H1 (cell line): Measurements from ENCODE around the gene GOLGA7B. TPM values are rescaled to one million over a fixed set of nuclear protein-coding genes. Genes with fewer than 3 reads are reported as not detected.

Source experiments
- CHD2 ChIP-seq: IDR thresholded peaks from 2 replicates; pipeline ENCODE4 v1.6.1; 2012; ENCODE audit warnings: low read length, improper control_type of control experiment
- CTCF ChIP-seq, 3 experiments: IDR thresholded peaks; 1 replicate in 2 of 3; 2 replicates in 1 of 3; pipeline versions ENCODE4 v1.5.1 to v1.6.1; 2011; ENCODE audit warnings: low read length in 3 of 3, mild to moderate bottlenecking in 3 of 3, inconsistent platforms in 2 of 3, low read depth in 1 of 3, moderate library complexity in 1 of 3; ENCODE audit not compliant: insufficient read depth in 1 of 3; ENCODE audit errors: control extremely low read depth in 1 of 3
- GTF2F1 ChIP-seq: IDR thresholded peaks from 2 replicates; pipeline ENCODE4 v1.6.1; 2012; ENCODE audit warnings: low read depth, low read length, improper control_type of control experiment, borderline replicate concordance
- SP2 ChIP-seq: IDR thresholded peaks from 2 replicates; pipeline ENCODE4 v1.6.1; 2012; ENCODE audit warnings: mild to moderate bottlenecking, low read length, inconsistent platforms
- polyA plus RNA-seq, 7 experiments: library from polyadenylated mRNA; depleted of rRNA in 3 of 7; stranded (reverse) in 5 of 7; unstranded in 2 of 7; fragments of >200 nt in 5 of 7; fragments of 200-250 nt in 2 of 7; gene quantifications; 1 replicate in 5 of 7; 2 replicates in 1 of 7; 4 replicates in 1 of 7; pipeline versions ENCODE4 v1.2.1 to v1.2.3, GENCODE V29; 2011 to 2013; ENCODE audit warnings: missing spikeins in 2 of 7, mixed read lengths in 2 of 7
- total RNA-seq: library from RNA; stranded (reverse); fragmentation: NEBNext Ultra II Directional; extraction: Animal tissue kit (Norgen Biotek cat#: 25700); gene quantifications from 2 replicates; pipeline ENCODE4 v1.2.1, GENCODE V29; 2021

Gene GOLGA7B
- total and polyA plus RNA-seq, 2 of the 8 experiments (the other 6 are each of a cell fraction or from before 2014, with no cell fraction given): 0.04 to 0.14 TPM

GRCh38 chr10:97844678-97845077, 5.0 kb upstream of the GOLGA7B start (continued):
- no peak for TF ChIP-seq GTF2F1
- TF ChIP-seq CHD2: no peak
- TF ChIP-seq SP2: no peak
- TF ChIP-seq CTCF (IDR thresholded peaks at IDR 0.05; ENCODE audit: control extremely low read depth in 1 of 3, insufficient read depth in 1 of 3, low read depth in 1 of 3, low read length in 3 of 3): no peak
